ENCODE measurements around the gene FAM216A. TPM values are rescaled to one million over a fixed set of nuclear protein-coding genes. Genes with fewer than 3 reads are reported as not detected.
"Not testable (repeated sequence)": the region's sequence is repeated elsewhere in the genome, so short reads cannot be mapped to it uniquely, and the experiment has no call there.

The FAM216A gene
- polyA plus RNA-seq, 1 donor (not counting 4 experiments of a cell fraction or from before 2014, with no cell fraction given) = 15.3 TPM

DNA sequence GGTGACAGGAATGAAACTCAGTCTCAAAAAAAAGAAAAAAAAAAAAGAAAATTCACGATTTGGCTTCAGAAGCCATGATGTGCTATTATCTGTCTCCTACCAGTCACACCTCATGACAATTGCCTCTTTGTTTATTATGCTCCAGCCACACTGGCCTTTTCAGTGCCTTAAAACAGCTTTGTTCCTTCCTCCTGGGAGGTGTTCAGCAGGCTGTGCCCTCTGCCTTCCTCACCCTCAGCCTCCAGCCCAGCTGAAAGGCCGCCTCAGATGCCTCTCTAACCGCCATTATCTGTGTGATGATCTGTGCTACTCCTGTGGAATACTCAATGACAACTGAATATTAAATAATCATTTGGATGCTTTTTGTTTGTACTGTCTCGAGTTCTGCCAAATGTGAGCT lies 9.9 kb upstream of the FAM216A start:
- TF ChIP-seq CTCF (optimal IDR thresholded peaks at IDR 0.05 in 1 of 3, IDR thresholded peaks at IDR 0.05 in 1 of 3, conservative IDR thresholded peaks at IDR 0.05 in 1 of 3; ENCODE audit: extremely low read depth in 1 of 3, insufficient read depth in 2 of 3, low read length in 3 of 3) (no peak), EZH2 (IDR thresholded peaks at IDR 0.05; ENCODE audit: low read length) (no peak)
- DNase-seq (ENCODE audit: low read depth, low spot score) (no peak), FAIRE-seq (no peak)
- no peak overlapping the region for H3K4me2 ChIP-seq (ENCODE audit: control insufficient read depth, extremely low read depth, insufficient read depth, low read depth, low read length)
- H4K20me1 ChIP-seq (ENCODE audit: control insufficient read depth, extremely low read depth, insufficient read depth, low read length) = no peaks in the 10 kb centered on the region
- H3K27ac ChIP-seq (ENCODE audit: control insufficient read depth, insufficient read depth, low read length) = no peak overlapping the region
- H3K9me3 ChIP-seq (ENCODE audit: control insufficient read depth, low read depth, low read length) = no peaks in the 10 kb centered on the region
- peaks cover 5 to 9% of the 10 kb centered on the region in 2 experiments for H3K36me3 ChIP-seq (ENCODE audit: control insufficient read depth in 2 of 2, extremely low read depth in 1 of 2, insufficient read depth in 2 of 2, low read length in 2 of 2)
- dilution Hi-C loops (cut with MboI; ENCODE audit: extremely low pct_ligation_motif_present, low sequenced_read_pairs) = no loop called here
- H3K79me2 ChIP-seq (ENCODE audit: control insufficient read depth, insufficient read depth, low read length) = peaks cover 3% of the 10 kb centered on the region
- no peak overlapping the region for H3K4me3 ChIP-seq (ENCODE audit: control insufficient read depth in 2 of 3, extremely low read depth in 1 of 3, insufficient read depth in 2 of 3, low read depth in 1 of 3, low read length in 3 of 3)
- no peak overlapping the region for H3K9ac ChIP-seq (ENCODE audit: control insufficient read depth, extremely low read depth, insufficient read depth, low read length)
- no peaks in the 10 kb centered on the region for H3K4me1 ChIP-seq (ENCODE audit: control insufficient read depth, extremely low read depth, insufficient read depth, low read length)
- H3K9me1 ChIP-seq (ENCODE audit: control insufficient read depth, extremely low read depth, insufficient read depth, low read length) = no peaks in the 10 kb centered on the region
- H3K27me3 ChIP-seq (ENCODE audit: control insufficient read depth, extremely low read depth, insufficient read depth, low read length) = no peaks in the 10 kb centered on the region
- no peak overlapping the region for H2AFZ ChIP-seq (ENCODE audit: control insufficient read depth, low read length)

- H3K79me2 ChIP-seq (ENCODE audit: control insufficient read depth, insufficient read depth, low read length); H3K9ac ChIP-seq (ENCODE audit: control insufficient read depth, extremely low read depth, insufficient read depth, low read length); H3K27me3 ChIP-seq (ENCODE audit: control insufficient read depth, extremely low read depth, insufficient read depth, low read length); H3K4me3 ChIP-seq (ENCODE audit: control insufficient read depth in 2 of 3, extremely low read depth in 1 of 3, insufficient read depth in 2 of 3, low read depth in 1 of 3, low read length in 3 of 3); H3K4me2 ChIP-seq (ENCODE audit: control insufficient read depth, extremely low read depth, insufficient read depth, low read depth, low read length); FAIRE-seq; DNase-seq (ENCODE audit: low read depth, low spot score); H3K27ac ChIP-seq (ENCODE audit: control insufficient read depth, insufficient read depth, low read length); H2AFZ ChIP-seq (ENCODE audit: control insufficient read depth, low read length); H3K9me3 ChIP-seq (ENCODE audit: control insufficient read depth, low read depth, low read length); dilution Hi-C loops (cut with MboI; ENCODE audit: extremely low pct_ligation_motif_present, low sequenced_read_pairs); H3K9me1 ChIP-seq (ENCODE audit: control insufficient read depth, extremely low read depth, insufficient read depth, low read length); H3K4me1 ChIP-seq (ENCODE audit: control insufficient read depth, extremely low read depth, insufficient read depth, low read length); H4K20me1 ChIP-seq (ENCODE audit: control insufficient read depth, extremely low read depth, insufficient read depth, low read length): not testable (repeated sequence)
- H3K36me3 ChIP-seq (ENCODE audit: control insufficient read depth in 2 of 2, extremely low read depth in 1 of 2, insufficient read depth in 2 of 2, low read length in 2 of 2) = peaks cover 7 to 14% of the 10 kb centered on the region in 2 experiments
Observed at GRCh38 chr12:110461189-110461588, 7.5 kb upstream of the FAM216A start.

- no peak overlapping the region for H3K4me2 ChIP-seq (ENCODE audit: control insufficient read depth, extremely low read depth, insufficient read depth, low read depth, low read length)
- H2AFZ ChIP-seq (ENCODE audit: control insufficient read depth, low read length) = no peak overlapping the region
- peaks cover 25% of the 10 kb centered on the region for H3K79me2 ChIP-seq (ENCODE audit: control insufficient read depth, insufficient read depth, low read length)
- no peak overlapping the region for H3K9ac ChIP-seq (ENCODE audit: control insufficient read depth, extremely low read depth, insufficient read depth, low read length)
- FAIRE-seq (no peak), DNase-seq (ENCODE audit: low read depth, low spot score) (no peak)
- H4K20me1 ChIP-seq (ENCODE audit: control insufficient read depth, extremely low read depth, insufficient read depth, low read length) = no peaks in the 10 kb centered on the region
- dilution Hi-C loops (cut with MboI; ENCODE audit: extremely low pct_ligation_motif_present, low sequenced_read_pairs) = no loop called here
- no peak overlapping the region for H3K4me3 ChIP-seq (ENCODE audit: control insufficient read depth in 2 of 3, extremely low read depth in 1 of 3, insufficient read depth in 2 of 3, low read depth in 1 of 3, low read length in 3 of 3)
- peaks cover 4 to 8% of the 10 kb centered on the region in 2 experiments for H3K36me3 ChIP-seq (ENCODE audit: control insufficient read depth in 2 of 2, extremely low read depth in 1 of 2, insufficient read depth in 2 of 2, low read length in 2 of 2)
- no peaks in the 10 kb centered on the region for H3K9me3 ChIP-seq (ENCODE audit: control insufficient read depth, low read depth, low read length)
- H3K4me1 ChIP-seq (ENCODE audit: control insufficient read depth, extremely low read depth, insufficient read depth, low read length) = peaks cover 10% of the 10 kb centered on the region
- TF ChIP-seq CTCF (optimal IDR thresholded peaks at IDR 0.05 in 1 of 3, IDR thresholded peaks at IDR 0.05 in 1 of 3, conservative IDR thresholded peaks at IDR 0.05 in 1 of 3; ENCODE audit: extremely low read depth in 1 of 3, insufficient read depth in 2 of 3, low read length in 3 of 3) (no peak), EZH2 (IDR thresholded peaks at IDR 0.05; ENCODE audit: low read length) (no peak)
- H3K27me3 ChIP-seq (ENCODE audit: control insufficient read depth, extremely low read depth, insufficient read depth, low read length) = no peaks in the 10 kb centered on the region
- no peak overlapping the region for H3K27ac ChIP-seq (ENCODE audit: control insufficient read depth, insufficient read depth, low read length)
- no peaks in the 10 kb centered on the region for H3K9me1 ChIP-seq (ENCODE audit: control insufficient read depth, extremely low read depth, insufficient read depth, low read length)
Observed at GRCh38 chr12:110465024-110465423, 3.6 kb upstream of the FAM216A start.

GRCh38 chr12:110465765-110466164 lies 2.9 kb upstream of the FAM216A start:
- H3K9me3 ChIP-seq (ENCODE audit: control insufficient read depth, low read depth, low read length); H3K27me3 ChIP-seq (ENCODE audit: control insufficient read depth, extremely low read depth, insufficient read depth, low read length); H3K4me3 ChIP-seq (ENCODE audit: control insufficient read depth in 2 of 3, extremely low read depth in 1 of 3, insufficient read depth in 2 of 3, low read depth in 1 of 3, low read length in 3 of 3); H3K9me1 ChIP-seq (ENCODE audit: control insufficient read depth, extremely low read depth, insufficient read depth, low read length); H3K36me3 ChIP-seq (ENCODE audit: control insufficient read depth in 2 of 2, extremely low read depth in 1 of 2, insufficient read depth in 2 of 2, low read length in 2 of 2); H3K27ac ChIP-seq (ENCODE audit: control insufficient read depth, insufficient read depth, low read length); DNase-seq (ENCODE audit: low read depth, low spot score); H4K20me1 ChIP-seq (ENCODE audit: control insufficient read depth, extremely low read depth, insufficient read depth, low read length); dilution Hi-C loops (cut with MboI; ENCODE audit: extremely low pct_ligation_motif_present, low sequenced_read_pairs); FAIRE-seq; H3K9ac ChIP-seq (ENCODE audit: control insufficient read depth, extremely low read depth, insufficient read depth, low read length); H3K4me2 ChIP-seq (ENCODE audit: control insufficient read depth, extremely low read depth, insufficient read depth, low read depth, low read length); H2AFZ ChIP-seq (ENCODE audit: control insufficient read depth, low read length): not testable (repeated sequence)
- H3K4me1 ChIP-seq (ENCODE audit: control insufficient read depth, extremely low read depth, insufficient read depth, low read length) = peaks cover 10% of the 10 kb centered on the region
- peaks cover 24% of the 10 kb centered on the region for H3K79me2 ChIP-seq (ENCODE audit: control insufficient read depth, insufficient read depth, low read length)

Measured in keratinocyte (primary cell).